ENCODE data around the gene EPS8L3. TPM values are rescaled to one million over a fixed set of nuclear protein-coding genes. Genes with fewer than 3 reads are reported as not detected.

EPS8L3 gene
- total and polyA plus RNA-seq, 2 of the 4 experiments (the other 2 are of a cell fraction) = not detected

DNA sequence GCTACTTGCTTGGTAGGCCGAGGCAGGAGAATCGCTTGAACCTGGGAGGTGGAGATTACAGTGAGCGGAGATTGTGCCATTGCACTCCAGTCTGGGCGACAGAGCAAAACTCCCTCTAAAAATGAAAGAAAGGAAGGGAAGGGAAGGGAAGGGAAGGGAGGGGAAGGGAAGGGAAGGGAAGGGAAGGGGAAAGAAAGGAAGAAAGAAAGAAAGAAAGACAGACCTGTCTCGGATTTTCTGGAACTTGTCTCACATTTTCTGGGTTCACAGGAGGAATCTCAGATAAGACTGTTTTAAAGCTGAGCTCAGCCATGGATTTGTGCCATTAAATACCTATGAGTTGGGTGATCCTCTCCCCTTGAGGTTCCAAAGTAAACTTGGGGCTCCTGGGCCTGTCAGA lies 38.8 kb downstream of the EPS8L3 start:
- dilution Hi-C loops (cut with HindIII; ENCODE audit: low sequenced_read_pairs, unreplicated experiment) = no loop called here
- Histone ChIP-seq H3K27me3 (ENCODE audit: control insufficient read depth, insufficient read depth, low read length) (peaks cover 4% of the 10 kb centered on the region), H3K4me3 (ENCODE audit: insufficient read depth, low read depth, low read length) (no peak overlapping the region), H3K27ac (ENCODE audit: insufficient read depth, low read length) (no peak overlapping the region), H2AFZ (replicated peaks; ENCODE audit: low read length, poor library complexity) (no peak overlapping the region), H3K14ac (replicated peaks; ENCODE audit: low read depth, low read length) (no peak overlapping the region), H4K8ac (ENCODE audit: low read depth in 2 of 2, low read length in 2 of 2) (no peak overlapping the region), H4K20me1 (ENCODE audit: insufficient read depth, low read length) (no peaks in the 10 kb centered on the region), H3K18ac (ENCODE audit: low read depth, low read length) (no peak overlapping the region), H2BK5ac (ENCODE audit: low read depth, low read length, poor library complexity, severe bottlenecking) (no peak overlapping the region), H3K79me1 (ENCODE audit: low read depth in 1 of 2, low read length in 2 of 2) (no peaks in the 10 kb centered on the region), H2BK20ac (ENCODE audit: low read depth, low read length) (no peak overlapping the region), H3K56ac (ENCODE audit: extremely low read depth, insufficient read depth, low read length) (no peak overlapping the region), H2AK5ac (ENCODE audit: low read depth, low read length) (no peak overlapping the region), H3K4ac (ENCODE audit: low read depth, low read length) (no peak overlapping the region), H4K5ac (ENCODE audit: low read depth, low read length) (no peak overlapping the region), H2AK9ac (replicated peaks; ENCODE audit: low read depth, low read length, poor library complexity) (no peak overlapping the region), H3K4me2 (ENCODE audit: low read depth, low read length) (no peak overlapping the region), H3K4me1 (ENCODE audit: control insufficient read depth, insufficient read depth, low read length) (peaks cover 2% of the 10 kb centered on the region; the same call in 1 of the 2 replicates), H3K36me3 (ENCODE audit: control insufficient read depth, insufficient read depth, low read length) (no peaks in the 10 kb centered on the region), H3K9ac (ENCODE audit: low read depth, low read length) (no peak overlapping the region), H4K91ac (ENCODE audit: insufficient read depth, low read depth, low read length) (no peak overlapping the region), H2BK15ac (ENCODE audit: low read depth, low read length) (no peak overlapping the region), H3K9me3 (ENCODE audit: control insufficient read depth, insufficient read depth, low read length) (no peaks in the 10 kb centered on the region; the same call in 1 of the 2 replicates), H3K9me1 (ENCODE audit: insufficient read depth, low read length) (0 out of 2 replicates have a peak, but pooled peaks cover 3% of the 10 kb centered on the region), H3K23ac (ENCODE audit: low read depth, low read length) (no peak overlapping the region), H2BK120ac (ENCODE audit: low read depth, low read length) (no peak overlapping the region)
- intact Hi-C loops (cut with micrococcal nuclease) = loop anchor here (5.0 kb wide), 1 partner anchor 48 kb away; no protein-coding TSS in a partner anchor
- no TSS peak for BruUV-seq (replicated peaks)
- ChIA-PET CTCF (no interaction called here), POLR2A (ENCODE audit: unreplicated experiment) (no interaction called here)
- no CpG with 5 or more reads among the region's 5 CpGs for WGBS, 2 experiments (ENCODE audit: extremely low coverage in 2 of 2, insufficient read length in 1 of 2)
- no peak for ATAC-seq (ENCODE audit: low read depth)
- no peak for DNase-seq
- TF ChIP-seq NFE2L2 (IDR thresholded peaks at IDR 0.05; ENCODE audit: low read depth, low read length) (no peak), CHD1 (IDR thresholded peaks at IDR 0.05; ENCODE audit: low read depth, low read length) (no peak), POLR2A (IDR thresholded peaks at IDR 0.05; ENCODE audit: low read depth, low read length) (no peak)
- TF ChIP-seq, protein P1, sequence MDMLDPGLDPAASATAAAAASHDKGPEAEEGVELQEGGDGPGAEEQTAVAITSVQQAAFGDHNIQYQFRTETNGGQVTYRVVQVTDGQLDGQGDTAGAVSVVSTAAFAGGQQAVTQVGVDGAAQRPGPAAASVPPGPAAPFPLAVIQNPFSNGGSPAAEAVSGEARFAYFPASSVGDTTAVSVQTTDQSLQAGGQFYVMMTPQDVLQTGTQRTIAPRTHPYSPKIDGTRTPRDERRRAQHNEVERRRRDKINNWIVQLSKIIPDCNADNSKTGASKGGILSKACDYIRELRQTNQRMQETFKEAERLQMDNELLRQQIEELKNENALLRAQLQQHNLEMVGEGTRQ (IDR thresholded peaks at IDR 0.05; ENCODE audit: low read depth, low read length) = no peak
- in situ Hi-C loops (cut with MboI; ENCODE audit: low sequenced_read_pairs) = no loop called here

Measured in IMR-90 (cell line).